Measurements from ENCODE around the gene CBFA2T2.

DNA sequence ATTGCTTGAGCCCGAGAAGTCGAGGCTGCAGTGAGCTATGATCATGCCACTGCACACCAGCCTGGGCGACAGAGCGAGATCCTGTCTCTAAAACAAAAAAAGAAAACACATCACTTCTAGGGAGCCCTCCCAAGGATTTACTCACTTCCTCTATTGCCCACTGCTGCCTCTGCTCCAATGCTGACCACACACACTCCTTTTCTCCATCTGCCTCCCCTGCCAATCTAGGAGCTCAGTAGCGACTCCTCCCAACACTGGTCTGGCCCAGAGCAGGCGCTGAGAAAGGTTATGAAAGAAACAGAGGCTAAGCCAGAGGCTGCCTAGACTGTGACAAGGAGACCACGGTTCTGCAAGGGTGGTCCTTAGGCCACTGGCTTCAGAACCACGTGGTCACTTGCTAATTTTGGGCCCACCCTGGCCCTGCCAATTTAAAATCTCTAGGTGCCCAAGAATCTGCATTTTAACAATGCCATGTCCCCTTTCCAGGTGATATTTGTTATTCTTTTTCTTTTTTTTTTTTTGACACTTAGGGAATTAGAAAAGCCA is 197.5 kb downstream of the CBFA2T2 start:
- TF ChIP-seq, protein P1, sequence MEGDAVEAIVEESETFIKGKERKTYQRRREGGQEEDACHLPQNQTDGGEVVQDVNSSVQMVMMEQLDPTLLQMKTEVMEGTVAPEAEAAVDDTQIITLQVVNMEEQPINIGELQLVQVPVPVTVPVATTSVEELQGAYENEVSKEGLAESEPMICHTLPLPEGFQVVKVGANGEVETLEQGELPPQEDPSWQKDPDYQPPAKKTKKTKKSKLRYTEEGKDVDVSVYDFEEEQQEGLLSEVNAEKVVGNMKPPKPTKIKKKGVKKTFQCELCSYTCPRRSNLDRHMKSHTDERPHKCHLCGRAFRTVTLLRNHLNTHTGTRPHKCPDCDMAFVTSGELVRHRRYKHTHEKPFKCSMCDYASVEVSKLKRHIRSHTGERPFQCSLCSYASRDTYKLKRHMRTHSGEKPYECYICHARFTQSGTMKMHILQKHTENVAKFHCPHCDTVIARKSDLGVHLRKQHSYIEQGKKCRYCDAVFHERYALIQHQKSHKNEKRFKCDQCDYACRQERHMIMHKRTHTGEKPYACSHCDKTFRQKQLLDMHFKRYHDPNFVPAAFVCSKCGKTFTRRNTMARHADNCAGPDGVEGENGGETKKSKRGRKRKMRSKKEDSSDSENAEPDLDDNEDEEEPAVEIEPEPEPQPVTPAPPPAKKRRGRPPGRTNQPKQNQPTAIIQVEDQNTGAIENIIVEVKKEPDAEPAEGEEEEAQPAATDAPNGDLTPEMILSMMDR (conservative IDR thresholded peaks at IDR 0.05; ENCODE audit: low read depth, low read length) = no peak
- TF ChIP-seq POLR2A (IDR thresholded peaks at IDR 0.05; ENCODE audit: low read depth, low read length) = no peak
- no peak for TF ChIP-seq RCOR1 (IDR thresholded peaks at IDR 0.05; ENCODE audit: insufficient replicate concordance, low read length)
- no peak for TF ChIP-seq CEBPB (IDR thresholded peaks at IDR 0.05; ENCODE audit: low read depth, low read length)
- no peak for TF ChIP-seq BHLHE40 (IDR thresholded peaks at IDR 0.05; ENCODE audit: low read depth, low read length)
- no peak for TF ChIP-seq MXI1 (IDR thresholded peaks at IDR 0.05; ENCODE audit: borderline replicate concordance, low read depth, low read length)
- TF ChIP-seq CHD1 (IDR thresholded peaks at IDR 0.05; ENCODE audit: low read depth, low read length) = no peak
- TF ChIP-seq RAD21 (IDR thresholded peaks at IDR 0.05; ENCODE audit: low read length) = no peak
- TF ChIP-seq NFE2L2 (IDR thresholded peaks at IDR 0.05; ENCODE audit: low read depth, low read length) = no peak

All from IMR-90 (cell line).